DND-41 (cell line): Measurements from ENCODE around the gene CFAP77.

ENCODE experiments used
- CTCF ChIP-seq: IDR thresholded peaks from 2 replicates; pipeline ENCODE4 v1.5.1; 2012; ENCODE audit warnings: borderline replicate concordance, low read length, moderate library complexity, mild to moderate bottlenecking; ENCODE audit not compliant: poor library complexity, severe bottlenecking; ENCODE audit errors: extremely low read depth
- EZH2 ChIP-seq: IDR thresholded peaks from 3 replicates; pipeline ENCODE4 v1.6.1; 2012; ENCODE audit warnings: borderline replicate concordance, low read depth, mild to moderate bottlenecking, moderate library complexity, low read length, inconsistent platforms; ENCODE audit not compliant: severe bottlenecking

GRCh38 chr9:132516301-132516700, 106.3 kb downstream of the CFAP77 start:
- TF ChIP-seq CTCF (no peak), EZH2 (no peak)
